ENCODE results near the gene MAGEC2.

DNA sequence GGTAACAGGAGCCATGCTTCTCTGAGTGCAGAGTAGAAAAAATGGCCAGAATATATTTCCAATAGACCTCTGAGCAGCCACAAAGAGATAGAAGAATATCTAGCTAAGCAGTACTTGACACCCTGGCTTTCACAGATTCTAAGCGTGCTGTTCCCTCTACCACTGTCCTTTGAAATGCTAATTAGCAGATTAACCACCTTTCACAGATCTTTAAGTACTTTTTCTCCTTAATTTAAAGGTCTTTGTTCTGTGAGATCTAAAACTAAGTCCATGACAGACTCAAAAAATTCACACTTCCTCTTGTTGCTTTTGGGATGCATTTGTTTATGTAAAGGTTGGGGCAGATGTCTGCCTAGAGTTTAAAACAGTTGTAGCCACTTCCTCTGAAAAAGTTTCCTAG, 28.3 kb upstream of the MAGEC2 start:
- TF ChIP-seq, protein P1, sequence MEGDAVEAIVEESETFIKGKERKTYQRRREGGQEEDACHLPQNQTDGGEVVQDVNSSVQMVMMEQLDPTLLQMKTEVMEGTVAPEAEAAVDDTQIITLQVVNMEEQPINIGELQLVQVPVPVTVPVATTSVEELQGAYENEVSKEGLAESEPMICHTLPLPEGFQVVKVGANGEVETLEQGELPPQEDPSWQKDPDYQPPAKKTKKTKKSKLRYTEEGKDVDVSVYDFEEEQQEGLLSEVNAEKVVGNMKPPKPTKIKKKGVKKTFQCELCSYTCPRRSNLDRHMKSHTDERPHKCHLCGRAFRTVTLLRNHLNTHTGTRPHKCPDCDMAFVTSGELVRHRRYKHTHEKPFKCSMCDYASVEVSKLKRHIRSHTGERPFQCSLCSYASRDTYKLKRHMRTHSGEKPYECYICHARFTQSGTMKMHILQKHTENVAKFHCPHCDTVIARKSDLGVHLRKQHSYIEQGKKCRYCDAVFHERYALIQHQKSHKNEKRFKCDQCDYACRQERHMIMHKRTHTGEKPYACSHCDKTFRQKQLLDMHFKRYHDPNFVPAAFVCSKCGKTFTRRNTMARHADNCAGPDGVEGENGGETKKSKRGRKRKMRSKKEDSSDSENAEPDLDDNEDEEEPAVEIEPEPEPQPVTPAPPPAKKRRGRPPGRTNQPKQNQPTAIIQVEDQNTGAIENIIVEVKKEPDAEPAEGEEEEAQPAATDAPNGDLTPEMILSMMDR (IDR thresholded peaks at IDR 0.05): no peak
- TF ChIP-seq POLR2A (IDR thresholded peaks at IDR 0.05): no peak
- no peak for TF ChIP-seq POLR2AphosphoS5 (IDR thresholded peaks at IDR 0.05)
- no peak for TF ChIP-seq EP300 (IDR thresholded peaks at IDR 0.05)

Data from stomach (tissue), 4 donors.